GM19035 (cell line): ENCODE measurements around the gene SPIN2A.
"Not testable (repeated sequence)": the region's sequence is repeated elsewhere in the genome, so short reads cannot be mapped to it uniquely, and the experiment has no call there.

Experiments used
- ATAC-seq: cut with Tn5 transposase; IDR thresholded peaks from one replicate; pipeline ENCODE4 v1.9.1; 2021; ENCODE audit not compliant: unreplicated experiment

SPIN2A gene

GRCh38 chrX:57137073-57137472 is at the start of gene SPIN2A:
Gene SPIN2A (minus strand): TSS chrX:57137397. CDS start chrX:57136597, 800 bp downstream.
- ATAC-seq = not testable (repeated sequence)

GRCh38 chrX:57178605-57179004 is 41.4 kb upstream of the SPIN2A start:
- no peak for ATAC-seq

- ATAC-seq = no peak
These were observed 39.9 kb upstream of the SPIN2A start for GRCh38 chrX:57177070-57177469.

GRCh38 chrX:57172544-57172943 is 35.3 kb upstream of the SPIN2A start:
- ATAC-seq = no peak

- no peak for ATAC-seq
These were observed 19.3 kb upstream of the SPIN2A start for GRCh38 chrX:57156397-57157049.

GRCh38 chrX:57155171-57155570 is 18.0 kb upstream of the SPIN2A start:
- no peak for ATAC-seq

- ATAC-seq = not testable (repeated sequence)
These were observed 15.0 kb upstream of the SPIN2A start for GRCh38 chrX:57152222-57152621.

- ATAC-seq = no peak
These were observed 1.5 kb upstream of the SPIN2A start for GRCh38 chrX:57138674-57139073.

- ATAC-seq = no peak
These were observed 304 bp upstream of the SPIN2A start for GRCh38 chrX:57137501-57137900.

- not testable (repeated sequence) for ATAC-seq
These were observed 608 bp downstream of the SPIN2A start for GRCh38 chrX:57136589-57136988.

GRCh38 chrX:57135287-57135686 is 1.9 kb downstream of the SPIN2A start:
- no peak for ATAC-seq

- no peak for ATAC-seq
These were observed 2.5 kb downstream of the SPIN2A start for GRCh38 chrX:57134702-57135101.

- ATAC-seq = no peak
These were observed 3.5 kb downstream of the SPIN2A start for GRCh38 chrX:57133706-57134105.

GRCh38 chrX:57133284-57133683 is 3.9 kb downstream of the SPIN2A start:
- ATAC-seq = not testable (repeated sequence)

- no peak for ATAC-seq
These were observed 5.2 kb downstream of the SPIN2A start for GRCh38 chrX:57132046-57132445.

- ATAC-seq = no peak
These were observed 15.4 kb downstream of the SPIN2A start for GRCh38 chrX:57121816-57122215.

- ATAC-seq = peak; percentile 100
These were observed 15.9 kb downstream of the SPIN2A start, which contains the start of gene SPIN2B for GRCh38 chrX:57121162-57121755. Gene SPIN2B (minus strand): TSS chrX:57121548.

GRCh38 chrX:57120619-57121161 is 16.5 kb downstream of the SPIN2A start:
- not testable (repeated sequence) for ATAC-seq

GRCh38 chrX:57119416-57119815 is 17.8 kb downstream of the SPIN2A start:
- no peak for ATAC-seq

GRCh38 chrX:57117566-57117965 is 19.6 kb downstream of the SPIN2A start:
- ATAC-seq = not testable (repeated sequence)

- ATAC-seq = no peak
These were observed 32.2 kb downstream of the SPIN2A start for GRCh38 chrX:57104921-57105398.

- no peak for ATAC-seq
These were observed 32.8 kb downstream of the SPIN2A start for GRCh38 chrX:57104406-57104805.
